C4-2B (cell line): ENCODE results near the gene ADGRA1.

Source experiments
- ZFX ChIP-seq: fragments of 450-650 bp; IDR thresholded peaks from 2 replicates; pipeline ENCODE4 v1.6.1; 2017
- TF ChIP-seq, protein P1 (sequence below): fragments of 450-650 bp; conservative IDR thresholded peaks from 2 replicates; pipeline ENCODE4 v1.5.1; 2017; ENCODE audit warnings: mild to moderate bottlenecking

DNA sequence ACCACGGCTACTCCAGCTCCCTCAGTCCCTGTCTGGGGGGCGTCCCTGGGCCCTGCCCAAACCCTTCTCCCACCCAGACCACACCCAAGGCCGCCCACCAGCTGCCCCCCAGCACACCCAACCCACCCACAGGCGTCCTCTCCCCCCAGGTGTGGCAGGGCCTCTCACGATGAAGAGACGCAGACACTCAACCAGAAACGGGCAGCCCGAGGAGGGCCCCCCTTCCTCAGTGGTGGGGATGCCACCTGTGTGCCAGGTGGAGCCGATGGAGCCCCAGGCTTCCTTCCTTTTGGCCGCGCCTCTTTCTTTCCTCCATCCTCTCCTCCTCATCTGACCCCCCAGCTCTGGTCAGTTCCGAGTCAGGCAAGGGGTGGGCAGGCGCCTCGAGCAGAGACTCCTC is 28.7 kb downstream of the ADGRA1 start:
- TF ChIP-seq, protein P1, sequence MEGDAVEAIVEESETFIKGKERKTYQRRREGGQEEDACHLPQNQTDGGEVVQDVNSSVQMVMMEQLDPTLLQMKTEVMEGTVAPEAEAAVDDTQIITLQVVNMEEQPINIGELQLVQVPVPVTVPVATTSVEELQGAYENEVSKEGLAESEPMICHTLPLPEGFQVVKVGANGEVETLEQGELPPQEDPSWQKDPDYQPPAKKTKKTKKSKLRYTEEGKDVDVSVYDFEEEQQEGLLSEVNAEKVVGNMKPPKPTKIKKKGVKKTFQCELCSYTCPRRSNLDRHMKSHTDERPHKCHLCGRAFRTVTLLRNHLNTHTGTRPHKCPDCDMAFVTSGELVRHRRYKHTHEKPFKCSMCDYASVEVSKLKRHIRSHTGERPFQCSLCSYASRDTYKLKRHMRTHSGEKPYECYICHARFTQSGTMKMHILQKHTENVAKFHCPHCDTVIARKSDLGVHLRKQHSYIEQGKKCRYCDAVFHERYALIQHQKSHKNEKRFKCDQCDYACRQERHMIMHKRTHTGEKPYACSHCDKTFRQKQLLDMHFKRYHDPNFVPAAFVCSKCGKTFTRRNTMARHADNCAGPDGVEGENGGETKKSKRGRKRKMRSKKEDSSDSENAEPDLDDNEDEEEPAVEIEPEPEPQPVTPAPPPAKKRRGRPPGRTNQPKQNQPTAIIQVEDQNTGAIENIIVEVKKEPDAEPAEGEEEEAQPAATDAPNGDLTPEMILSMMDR = no peak
- TF ChIP-seq ZFX = no peak
